KMS-11 (cell line): ENCODE results near the gene IRF2BP2.

Experiments
- H2AFZ ChIP-seq: fragments of 200-600 bp; sonication (generic); 2 replicates; pipeline ENCODE4 v1.6.1; 2016; ENCODE audit warnings: antibody characterized with exemption, mixed run types, low read depth
- H3K27ac ChIP-seq: fragments of 200-600 bp; sonication (generic); 2 replicates; pipeline ENCODE4 v1.6.1; 2016; ENCODE audit warnings: mild to moderate bottlenecking, mixed run types
- H3K27me3 ChIP-seq: fragments of 200-600 bp; sonication (generic); 2 replicates; pipeline ENCODE4 v1.6.1; 2017; ENCODE audit warnings: mild to moderate bottlenecking, low read depth, mixed run types, moderate library complexity; ENCODE audit not compliant: insufficient read depth
- H3K36me3 ChIP-seq: fragments of 200-600 bp; sonication (generic); 2 replicates; pipeline ENCODE4 v1.6.1; 2017; ENCODE audit warnings: mild to moderate bottlenecking, mixed run types; ENCODE audit not compliant: insufficient read depth
- H3K4me1 ChIP-seq: fragments of 200-600 bp; sonication (generic); 2 replicates; pipeline ENCODE4 v1.6.1; 2016; ENCODE audit warnings: mild to moderate bottlenecking, low read depth, mixed run types; ENCODE audit not compliant: poor library complexity, severe bottlenecking
- H3K4me2 ChIP-seq: fragments of 200-600 bp; sonication (generic); 2 replicates; pipeline ENCODE4 v1.7.0; 2016; ENCODE audit warnings: mild to moderate bottlenecking, mixed run types
- H3K4me3 ChIP-seq: fragments of 200-600 bp; sonication (generic); IDR thresholded peaks from 2 replicates; pipeline ENCODE4 v1.6.1; 2017; ENCODE audit warnings: low read depth, low read length, mixed read lengths; ENCODE audit not compliant: insufficient read depth
- H3K79me2 ChIP-seq: fragments of 200-600 bp; sonication (generic); 2 replicates; pipeline ENCODE4 v1.6.1; 2016; ENCODE audit warnings: low read depth, mixed run types; ENCODE audit not compliant: insufficient read depth
- H3K9ac ChIP-seq: fragments of 200-600 bp; sonication (generic); 2 replicates; pipeline ENCODE4 v1.6.1; 2016; ENCODE audit warnings: mild to moderate bottlenecking, mixed run types
- H4K20me1 ChIP-seq: fragments of 200-600 bp; sonication (generic); 2 replicates; pipeline ENCODE4 v1.6.1; 2016; ENCODE audit warnings: mild to moderate bottlenecking, mixed run types; ENCODE audit not compliant: insufficient read depth
- CTCF ChIP-seq: fragments of 200-600 bp; sonication (generic); conservative IDR thresholded peaks from 2 replicates; pipeline ENCODE4 v1.6.1; 2017; ENCODE audit warnings: low read depth, mild to moderate bottlenecking, antibody characterized with exemption, low read length, moderate library complexity, mixed read lengths

Gene IRF2BP2

GRCh38 chr1:234647758-234648157 is 37.8 kb upstream of the IRF2BP2 start:
- no peak overlapping the region for H3K4me3 ChIP-seq
- TF ChIP-seq CTCF = no peak
- H4K20me1 ChIP-seq = no peaks in the 10 kb centered on the region
- H3K4me2 ChIP-seq = no peak overlapping the region
- H3K27ac ChIP-seq = no peak overlapping the region
- no peak overlapping the region for H2AFZ ChIP-seq
- H3K27me3 ChIP-seq = no peaks in the 10 kb centered on the region
- no peaks in the 10 kb centered on the region for H3K79me2 ChIP-seq
- H3K36me3 ChIP-seq = no peaks in the 10 kb centered on the region
- H3K9ac ChIP-seq = no peak overlapping the region
- no peaks in the 10 kb centered on the region for H3K4me1 ChIP-seq

- Histone ChIP-seq H3K4me1 (no peaks in the 10 kb centered on the region), H3K27me3 (no peaks in the 10 kb centered on the region), H4K20me1 (no peaks in the 10 kb centered on the region), H3K36me3 (no peaks in the 10 kb centered on the region), H3K4me2 (no peak overlapping the region), H3K4me3 (no peak overlapping the region), H3K9ac (no peak overlapping the region), H2AFZ (no peak overlapping the region), H3K27ac (no peak overlapping the region), H3K79me2 (no peaks in the 10 kb centered on the region)
- TF ChIP-seq CTCF = no peak
Measured at GRCh38 chr1:234647245-234647644, 37.3 kb upstream of the IRF2BP2 start.

GRCh38 chr1:234645964-234646363 is 36.0 kb upstream of the IRF2BP2 start:
- no peak overlapping the region for H2AFZ ChIP-seq
- H3K79me2 ChIP-seq = no peaks in the 10 kb centered on the region
- no peaks in the 10 kb centered on the region for H4K20me1 ChIP-seq
- TF ChIP-seq CTCF = no peak
- H3K36me3 ChIP-seq = no peaks in the 10 kb centered on the region
- no peak overlapping the region for H3K27ac ChIP-seq
- no peak overlapping the region for H3K4me3 ChIP-seq
- no peaks in the 10 kb centered on the region for H3K27me3 ChIP-seq
- H3K4me1 ChIP-seq = no peaks in the 10 kb centered on the region
- no peak overlapping the region for H3K9ac ChIP-seq
- no peak overlapping the region for H3K4me2 ChIP-seq

GRCh38 chr1:234645474-234645953 is 35.5 kb upstream of the IRF2BP2 start:
- Histone ChIP-seq H3K4me2 (no peak overlapping the region), H3K4me3 (no peak overlapping the region), H3K27ac (no peak overlapping the region), H3K9ac (no peak overlapping the region), H3K36me3 (no peaks in the 10 kb centered on the region), H3K79me2 (no peaks in the 10 kb centered on the region), H2AFZ (no peak overlapping the region), H4K20me1 (no peaks in the 10 kb centered on the region), H3K27me3 (no peaks in the 10 kb centered on the region), H3K4me1 (no peaks in the 10 kb centered on the region)
- no peak for TF ChIP-seq CTCF
